Neural progenitor cell (in vitro differentiated cells): ENCODE results near the gene ACSM4.

Source experiments
- CTCF ChIP-seq: fragments of 200-600 bp; sonication (generic); IDR thresholded peaks from 2 replicates; pipeline ENCODE4 v1.5.1; 2017; ENCODE audit warnings: antibody characterized with exemption, mild to moderate bottlenecking
- EZH2 ChIP-seq: fragments of 200-600 bp; sonication (generic); IDR thresholded peaks from 2 replicates; pipeline ENCODE4 v1.6.1; 2017; ENCODE audit warnings: antibody characterized with exemption, mild to moderate bottlenecking, moderate library complexity
- EZH2phosphoT487 ChIP-seq: fragments of 200-600 bp; sonication (generic); IDR thresholded peaks from 2 replicates; pipeline ENCODE4 v1.6.1; 2017; ENCODE audit warnings: antibody characterized with exemption

- no peak for TF ChIP-seq CTCF
- no peak for TF ChIP-seq EZH2phosphoT487
- TF ChIP-seq EZH2: no peak
These were observed 6.2 kb downstream of the ACSM4 start for GRCh38 chr12:7310070-7310469.
